Endothelial cell of umbilical vein (primary cell): ENCODE measurements around the gene ZBTB7B. TPM values are rescaled to one million over a fixed set of nuclear protein-coding genes. Genes with fewer than 3 reads are reported as not detected.

Experiments
- BruUV-seq: library from RNA; stranded (reverse); fragments of 400-500 nt; replicated peaks from 2 replicates; lab custom pipeline; 2021; lab: Mats Ljungman, UMichigan
- CTCF ChIA-PET: fragments of 300-600, 350-600 bp; sonication (Branson Sonifier 250); formaldehyde crosslinking; loops from one replicate; lab custom pipeline; 2021; ENCODE audit warnings: antibody characterized with exemption, inconsistent platforms; lab: Charles Lee
- POLR2A ChIA-PET: fragments of 300-600, 350-600 bp; sonication (Branson Sonifier 250); formaldehyde crosslinking; loops from one replicate; lab custom pipeline; 2021; ENCODE audit warnings: antibody characterized with exemption, inconsistent platforms; lab: Charles Lee
- DNase-seq: peaks from one replicate; pipeline ENCODE4 v3.0.0-alpha.2; 2011; ENCODE audit warnings: low read depth, low spot score
- FAIRE-seq: peaks from 2 replicates; lab custom pipeline; 2011; peaks lifted over from hg19 to GRCh38; lab: Jason Lieb, UNC
- H2AFZ ChIP-seq: 2 replicates; pipeline ENCODE4 v1.6.0; 2012; ENCODE audit warnings: low read depth, low read length, control low read depth, inconsistent platforms
- H3K27ac ChIP-seq: 2 replicates; pipeline ENCODE4 v1.5.1; 2011; ENCODE audit warnings: low read depth, mild to moderate bottlenecking, control low read depth, low read length, moderate library complexity; ENCODE audit not compliant: insufficient read depth
- H3K27me3 ChIP-seq, 2 experiments: 2 replicates each; pipeline versions ENCODE4 v1.6.0 to v1.6.1; 2011; ENCODE audit warnings: low read length in 2 of 2, mixed read lengths in 1 of 2; ENCODE audit not compliant: control insufficient read depth in 2 of 2, insufficient read depth in 2 of 2
- H3K36me3 ChIP-seq, 2 experiments: 2 replicates in 1 of 2; 3 replicates in 1 of 2; pipeline ENCODE4 v1.5.1; 2011; ENCODE audit warnings: low read length in 2 of 2, mild to moderate bottlenecking in 1 of 2, moderate library complexity in 1 of 2; ENCODE audit not compliant: control insufficient read depth in 2 of 2, insufficient read depth in 2 of 2; ENCODE audit errors: extremely low read depth in 1 of 2
- H3K4me1 ChIP-seq: 3 replicates; pipeline ENCODE4 v1.5.1; 2011; ENCODE audit warnings: mild to moderate bottlenecking, low read length; ENCODE audit not compliant: control insufficient read depth, insufficient read depth; ENCODE audit errors: extremely low read depth
- H3K4me2 ChIP-seq: 2 replicates; pipeline ENCODE4 v1.6.1; 2011; ENCODE audit warnings: low read length, control low read depth, mixed read lengths; ENCODE audit not compliant: insufficient read depth
- H3K4me3 ChIP-seq, 3 experiments: fragments of 200-600 bp in 1 of 3; sonication (generic), shearing (Covaris generic) in 1 of 3; replicated peaks in 1 of 3; 2 replicates each; pipeline ENCODE4 v1.5.1; 2011 to 2016; ENCODE audit warnings: control low read depth in 3 of 3, low read length in 3 of 3, mild to moderate bottlenecking in 2 of 3, inconsistent platforms in 1 of 3, low read depth in 1 of 3, moderate library complexity in 1 of 3; ENCODE audit not compliant: insufficient read depth in 1 of 3
- H3K79me2 ChIP-seq: 2 replicates; pipeline ENCODE4 v1.6.0; 2012; ENCODE audit warnings: low read length, inconsistent platforms; ENCODE audit not compliant: control insufficient read depth, insufficient read depth
- H3K9ac ChIP-seq: replicated peaks from 2 replicates; pipeline ENCODE3; 2011; ENCODE audit warnings: low read length, control low read depth; ENCODE audit not compliant: insufficient read depth; ENCODE audit errors: extremely low read depth
- H3K9me1 ChIP-seq: replicated peaks from 3 replicates; pipeline ENCODE4 v1.6.0; 2011; ENCODE audit warnings: mild to moderate bottlenecking, low read length; ENCODE audit not compliant: control insufficient read depth, insufficient read depth; ENCODE audit errors: extremely low read depth
- H3K9me3 ChIP-seq: replicated peaks from 2 replicates; pipeline ENCODE4 v1.5.1; 2012; ENCODE audit warnings: low read length, inconsistent platforms; ENCODE audit not compliant: control insufficient read depth, insufficient read depth
- H4K20me1 ChIP-seq: replicated peaks from 2 replicates; pipeline ENCODE3; 2011; ENCODE audit warnings: mild to moderate bottlenecking, low read length; ENCODE audit not compliant: control insufficient read depth, insufficient read depth; ENCODE audit errors: extremely low read depth
- EZH2 ChIP-seq: IDR thresholded peaks from 2 replicates; pipeline ENCODE4 v1.6.1; 2012; ENCODE audit warnings: borderline replicate concordance, low read depth, mild to moderate bottlenecking, moderate library complexity, low read length, inconsistent platforms; ENCODE audit not compliant: severe bottlenecking
- FOS ChIP-seq: IDR thresholded peaks from 2 replicates; pipeline ENCODE4 v1.6.1; 2011; ENCODE audit warnings: mild to moderate bottlenecking, low read length, moderate library complexity, borderline replicate concordance; ENCODE audit not compliant: insufficient read depth
- GATA2 ChIP-seq: IDR thresholded peaks from 2 replicates; pipeline ENCODE4 v1.7.0; 2011; ENCODE audit warnings: low read depth, mild to moderate bottlenecking, moderate library complexity, mixed read lengths, low read length; ENCODE audit not compliant: insufficient read length, insufficient read depth
- POLR2A ChIP-seq: IDR thresholded peaks from 2 replicates; pipeline ENCODE4 v1.6.1; 2012; ENCODE audit warnings: low read depth, mild to moderate bottlenecking, control low read depth, low read length
- POLR2AphosphoS5 ChIP-seq: IDR thresholded peaks from 2 replicates; pipeline ENCODE4 v1.6.1; 2012; ENCODE audit warnings: low read depth, mild to moderate bottlenecking, control low read depth, low read length, moderate library complexity; ENCODE audit not compliant: insufficient read depth
- dilution Hi-C: fragments of 300-500 bp; cut with MboI; formaldehyde crosslinking; loops from one replicate; pipeline ENCODE4 v1.15.0; 2019; ENCODE audit warnings: low sequenced_read_pairs; ENCODE audit not compliant: extremely low pct_ligation_motif_present
- intact Hi-C: fragments of 100-400 bp; cut with micrococcal nuclease; formaldehyde crosslinking; loops from one replicate; pipeline ENCODE4 v1.10.0; 2022
- polyA plus RNA-seq, 4 experiments: library from polyadenylated mRNA; depleted of rRNA in 3 of 4; stranded (reverse) in 3 of 4; unstranded in 1 of 4; fragments of >200 nt; gene quantifications; 2 replicates each; pipeline versions ENCODE4 v1.2.1 to v1.2.3, GENCODE V29; 2011 to 2012; ENCODE audit warnings: missing spikeins in 1 of 4
- total RNA-seq: library from RNA; stranded (reverse); gene quantifications from 2 replicates; pipeline ENCODE4 v1.2.3, GENCODE V29; 2021
- TF ChIP-seq, protein P1 (sequence below), 2 donors: IDR thresholded peaks; 1 replicate in 1 of 2; 2 replicates in 1 of 2; pipeline ENCODE4 v1.5.1; 2011; ENCODE audit warnings: low read length in 2 of 2, mild to moderate bottlenecking in 2 of 2, moderate library complexity in 2 of 2, control low read depth in 1 of 2, inconsistent platforms in 1 of 2, low read depth in 1 of 2; ENCODE audit not compliant: insufficient read depth in 1 of 2; ENCODE audit errors: extremely low read depth in 1 of 2

The ZBTB7B gene
- total and polyA plus RNA-seq, 2 donors (not counting 3 experiments of a cell fraction or from before 2014, with no cell fraction given), result 20.0 to 26.2 TPM

- Histone ChIP-seq H3K9me1 (no peaks in the 10 kb centered on the region), H4K20me1 (no peaks in the 10 kb centered on the region), H3K4me3 (no peak overlapping the region), H3K36me3 (peaks cover 0 to 19% of the 10 kb centered on the region in 2 experiments), H2AFZ (no peak overlapping the region), H3K9me3 (no peaks in the 10 kb centered on the region), H3K4me1 (peaks cover 9% of the 10 kb centered on the region), H3K9ac (no peak overlapping the region), H3K27me3 (no peaks in the 10 kb centered on the region), H3K27ac (no peak overlapping the region), H3K79me2 (no peaks in the 10 kb centered on the region), H3K4me2 (no peak overlapping the region)
- DNase-seq (no peak), FAIRE-seq (no peak)
- intact Hi-C loops, result no loop called here
- ChIA-PET CTCF (interaction anchor here (1.2 to 6.4 kb wide), 3 partner anchors 12 to 31 kb away, joined by 3 to 87 read pairs (median 4); partner anchors contain the start of gene ZBTB7B), POLR2A (no interaction called here)
- TF ChIP-seq, protein P1, sequence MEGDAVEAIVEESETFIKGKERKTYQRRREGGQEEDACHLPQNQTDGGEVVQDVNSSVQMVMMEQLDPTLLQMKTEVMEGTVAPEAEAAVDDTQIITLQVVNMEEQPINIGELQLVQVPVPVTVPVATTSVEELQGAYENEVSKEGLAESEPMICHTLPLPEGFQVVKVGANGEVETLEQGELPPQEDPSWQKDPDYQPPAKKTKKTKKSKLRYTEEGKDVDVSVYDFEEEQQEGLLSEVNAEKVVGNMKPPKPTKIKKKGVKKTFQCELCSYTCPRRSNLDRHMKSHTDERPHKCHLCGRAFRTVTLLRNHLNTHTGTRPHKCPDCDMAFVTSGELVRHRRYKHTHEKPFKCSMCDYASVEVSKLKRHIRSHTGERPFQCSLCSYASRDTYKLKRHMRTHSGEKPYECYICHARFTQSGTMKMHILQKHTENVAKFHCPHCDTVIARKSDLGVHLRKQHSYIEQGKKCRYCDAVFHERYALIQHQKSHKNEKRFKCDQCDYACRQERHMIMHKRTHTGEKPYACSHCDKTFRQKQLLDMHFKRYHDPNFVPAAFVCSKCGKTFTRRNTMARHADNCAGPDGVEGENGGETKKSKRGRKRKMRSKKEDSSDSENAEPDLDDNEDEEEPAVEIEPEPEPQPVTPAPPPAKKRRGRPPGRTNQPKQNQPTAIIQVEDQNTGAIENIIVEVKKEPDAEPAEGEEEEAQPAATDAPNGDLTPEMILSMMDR (IDR thresholded peaks at IDR 0.05; ENCODE audit: extremely low read depth in 1 of 2, insufficient read depth in 1 of 2, low read depth in 1 of 2, low read length in 2 of 2), result no peak
- TF ChIP-seq EZH2 (no peak), FOS (no peak), POLR2A (no peak), POLR2AphosphoS5 (no peak), GATA2 (no peak)
- no TSS peak for BruUV-seq
- dilution Hi-C loops, result no loop called here
These were observed 11.0 kb downstream of the ZBTB7B start for GRCh38 chr1:155013632-155014031.
